Measurements from ENCODE around the gene CABP5. TPM values are rescaled to one million over a fixed set of nuclear protein-coding genes. Genes with fewer than 3 reads are reported as not detected.

Gene CABP5
- total and polyA plus RNA-seq, 4 donors: not detected

DNA sequence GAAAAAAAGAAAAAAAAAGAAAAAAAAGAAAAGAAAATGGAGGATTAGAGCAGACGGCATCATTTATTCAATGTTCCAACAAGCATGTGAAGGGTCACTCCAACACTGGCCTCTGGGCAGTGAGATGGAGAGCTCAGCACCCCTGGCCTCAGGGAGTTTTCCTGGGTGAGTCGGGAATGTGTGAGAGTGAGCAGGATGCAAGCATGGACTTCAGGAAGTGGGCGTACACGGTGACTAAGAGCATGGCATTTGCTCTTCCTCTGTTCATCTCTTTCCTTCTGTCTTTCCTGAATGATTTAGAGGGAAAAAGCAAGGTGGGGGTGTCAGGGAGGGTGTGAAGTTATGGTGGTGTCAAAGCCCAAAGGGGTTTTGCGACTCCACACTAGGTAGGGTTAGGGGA, 682 bp upstream of the CABP5 start:
- Histone ChIP-seq H3K4me1 (ENCODE audit: control insufficient read depth in 1 of 2, insufficient read depth in 2 of 2, low read length in 2 of 2) (no peaks in the 10 kb centered on the region), H3K27ac (ENCODE audit: low read depth in 1 of 2, low read length in 2 of 2) (no peak overlapping the region), H3K4me3 (ENCODE audit: low read length in 2 of 2) (no peak overlapping the region), H3K27me3 (ENCODE audit: control insufficient read depth in 1 of 2, insufficient read depth in 2 of 2, low read length in 1 of 2) (no peaks in the 10 kb centered on the region), H3K36me3 (ENCODE audit: control insufficient read depth in 1 of 2, insufficient read depth in 2 of 2, low read length in 1 of 2) (no peaks in the 10 kb centered on the region), H3K9me3 (ENCODE audit: control insufficient read depth, low read length) (no peaks in the 10 kb centered on the region)
- intact Hi-C loops (cut with DNase I): no loop called here
- WGBS, 2 donors: 83 to 88% methylated on average over 5 of the region's 5 CpGs
- no peak for DNase-seq
- ATAC-seq (ENCODE audit: low FRiP score): no peak

DNA sequence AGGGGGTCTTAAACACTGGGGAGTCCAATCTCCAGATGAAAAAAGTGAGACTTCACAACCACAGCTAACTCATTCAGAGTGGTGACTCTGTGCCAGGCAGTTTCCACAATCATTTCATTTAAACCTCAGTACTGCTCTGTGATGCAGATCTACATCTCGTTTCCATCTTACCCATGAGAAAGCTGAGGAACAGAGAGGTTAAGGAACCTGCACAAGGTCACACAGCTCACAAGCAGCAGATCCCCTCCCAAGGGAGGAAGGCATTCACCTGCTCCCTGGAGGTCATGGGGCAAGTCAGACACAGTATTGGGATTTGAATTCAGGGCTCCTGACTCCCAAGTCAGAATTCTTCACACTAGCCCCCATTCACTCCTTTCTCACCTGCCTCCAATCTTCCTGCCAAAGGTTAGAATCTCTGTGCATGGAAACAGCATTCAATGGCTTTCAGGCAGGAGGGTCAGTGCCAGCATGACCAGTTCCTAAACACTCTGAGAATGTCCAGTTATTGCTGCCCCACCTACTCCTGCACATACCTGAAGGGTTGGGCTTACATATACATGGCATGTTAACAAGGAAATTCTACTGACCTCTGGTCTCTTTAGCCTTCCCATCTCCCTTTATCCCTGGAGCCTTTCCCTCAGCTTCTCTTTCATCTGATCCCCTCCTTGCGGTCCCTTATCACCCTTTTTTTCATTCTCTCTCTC, 1.9 kb downstream of the CABP5 start:
- H3K4me1 ChIP-seq (ENCODE audit: control insufficient read depth in 1 of 2, insufficient read depth in 2 of 2, low read length in 2 of 2): no peaks in the 10 kb centered on the region
- H3K9me3 ChIP-seq (ENCODE audit: control insufficient read depth, low read length): no peaks in the 10 kb centered on the region
- no peaks in the 10 kb centered on the region for H3K36me3 ChIP-seq (ENCODE audit: control insufficient read depth in 1 of 2, insufficient read depth in 2 of 2, low read length in 1 of 2)
- H3K27me3 ChIP-seq (ENCODE audit: control insufficient read depth in 1 of 2, insufficient read depth in 2 of 2, low read length in 1 of 2): no peaks in the 10 kb centered on the region
- intact Hi-C loops (cut with DNase I): no loop called here
- 55% methylated on average over 2 of the region's 2 CpGs for WGBS, 2 donors
- DNase-seq (no peak), ATAC-seq (ENCODE audit: low FRiP score) (no peak)
- H3K27ac ChIP-seq (ENCODE audit: low read depth in 1 of 2, low read length in 2 of 2): no peak overlapping the region
- no peak overlapping the region for H3K4me3 ChIP-seq (ENCODE audit: low read length in 2 of 2)

DNA sequence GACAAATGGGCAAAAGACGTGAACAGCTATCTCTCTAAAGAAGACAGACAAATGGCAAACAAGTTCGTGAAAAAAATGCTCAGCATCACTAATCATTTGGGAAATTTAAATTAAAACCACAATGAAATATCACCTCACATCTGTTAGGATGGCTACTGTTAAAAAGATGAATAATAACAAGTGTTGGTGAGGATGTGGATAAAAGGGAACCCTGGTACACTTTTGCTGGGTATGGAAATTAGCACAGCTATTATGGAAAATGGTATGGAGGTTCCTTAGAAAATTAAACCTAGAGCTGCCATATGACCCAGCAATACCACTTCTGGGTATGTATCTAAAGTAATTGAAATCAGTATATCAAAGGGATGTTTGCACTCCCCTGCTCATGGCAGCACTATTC, 7.1 kb downstream of the CABP5 start:
- Histone ChIP-seq H3K4me3 (ENCODE audit: low read length in 2 of 2) (no peak overlapping the region), H3K9me3 (ENCODE audit: control insufficient read depth, low read length) (no peaks in the 10 kb centered on the region), H3K36me3 (ENCODE audit: control insufficient read depth in 1 of 2, insufficient read depth in 2 of 2, low read length in 1 of 2) (no peaks in the 10 kb centered on the region), H3K4me1 (ENCODE audit: control insufficient read depth in 1 of 2, insufficient read depth in 2 of 2, low read length in 2 of 2) (no peaks in the 10 kb centered on the region), H3K27ac (ENCODE audit: low read depth in 1 of 2, low read length in 2 of 2) (no peak overlapping the region), H3K27me3 (ENCODE audit: control insufficient read depth in 1 of 2, insufficient read depth in 2 of 2, low read length in 1 of 2) (no peaks in the 10 kb centered on the region)
- ATAC-seq (ENCODE audit: low FRiP score) (no peak), DNase-seq (no peak)
- 90% methylated on average over 2 of the region's 2 CpGs for WGBS, 2 donors
- intact Hi-C loops (cut with DNase I): no loop called here

DNA sequence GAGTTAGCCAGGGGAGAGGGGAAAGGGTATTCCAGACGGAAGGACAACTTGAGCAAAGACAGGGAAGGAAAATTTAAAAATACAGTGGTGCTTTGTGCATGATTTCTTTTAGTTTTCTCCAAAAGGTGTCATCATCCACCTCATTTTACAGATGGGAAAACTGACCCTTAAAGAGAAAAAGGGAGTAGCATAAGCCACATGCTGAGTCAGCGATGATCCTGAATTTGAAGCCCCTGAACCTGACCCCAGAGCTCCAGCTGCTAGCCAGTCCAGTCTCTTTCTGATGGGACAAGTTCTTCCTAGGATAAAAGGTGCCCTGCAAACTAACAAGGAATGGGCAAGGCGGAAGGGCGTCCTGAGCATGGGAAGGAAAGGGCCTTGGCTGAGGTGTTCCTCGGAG, 10.3 kb downstream of the CABP5 start:
- 65 to 71% methylated on average over 5 of the region's 5 CpGs for WGBS, 2 donors
- Histone ChIP-seq H3K4me1 (ENCODE audit: control insufficient read depth in 1 of 2, insufficient read depth in 2 of 2, low read length in 2 of 2) (no peaks in the 10 kb centered on the region), H3K27ac (ENCODE audit: low read depth in 1 of 2, low read length in 2 of 2) (no peak overlapping the region), H3K36me3 (ENCODE audit: control insufficient read depth in 1 of 2, insufficient read depth in 2 of 2, low read length in 1 of 2) (no peaks in the 10 kb centered on the region), H3K4me3 (ENCODE audit: low read length in 2 of 2) (no peak overlapping the region), H3K27me3 (ENCODE audit: control insufficient read depth in 1 of 2, insufficient read depth in 2 of 2, low read length in 1 of 2) (no peaks in the 10 kb centered on the region), H3K9me3 (ENCODE audit: control insufficient read depth, low read length) (no peaks in the 10 kb centered on the region)
- intact Hi-C loops (cut with DNase I): no loop called here
- no peak for DNase-seq
- ATAC-seq (ENCODE audit: low FRiP score): no peak

DNA sequence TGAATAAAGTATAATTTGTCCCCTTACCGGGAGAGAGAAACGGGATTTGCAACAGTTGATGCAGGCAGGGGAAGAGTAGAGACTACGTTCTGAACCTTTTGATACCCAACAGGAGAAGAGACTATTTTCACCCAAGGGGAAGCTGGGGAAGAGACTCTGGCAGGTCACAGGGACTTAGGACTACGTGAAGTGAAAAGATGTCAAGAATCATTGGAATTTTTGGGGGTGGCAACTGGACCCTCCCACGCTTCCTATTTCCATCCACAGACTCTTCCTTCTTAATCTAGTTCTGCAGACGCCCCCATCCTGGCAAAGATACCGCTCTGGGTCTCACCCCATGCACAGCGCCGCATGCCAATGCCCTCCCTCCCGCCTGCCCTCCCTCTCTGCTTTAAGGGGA, 13.8 kb downstream of the CABP5 start:
- no peaks in the 10 kb centered on the region for H3K4me1 ChIP-seq (ENCODE audit: control insufficient read depth in 1 of 2, insufficient read depth in 2 of 2, low read length in 2 of 2)
- H3K4me3 ChIP-seq (ENCODE audit: low read length in 2 of 2): no peak overlapping the region
- DNase-seq (no peak), ATAC-seq (ENCODE audit: low FRiP score) (no peak)
- intact Hi-C loops (cut with DNase I): no loop called here
- H3K9me3 ChIP-seq (ENCODE audit: control insufficient read depth, low read length): no peaks in the 10 kb centered on the region
- H3K36me3 ChIP-seq (ENCODE audit: control insufficient read depth in 1 of 2, insufficient read depth in 2 of 2, low read length in 1 of 2): no peaks in the 10 kb centered on the region
- WGBS, 2 donors: 56 to 59% methylated on average over 10 of the region's 10 CpGs
- no peak overlapping the region for H3K27ac ChIP-seq (ENCODE audit: low read depth in 1 of 2, low read length in 2 of 2)
- no peaks in the 10 kb centered on the region for H3K27me3 ChIP-seq (ENCODE audit: control insufficient read depth in 1 of 2, insufficient read depth in 2 of 2, low read length in 1 of 2)

DNA sequence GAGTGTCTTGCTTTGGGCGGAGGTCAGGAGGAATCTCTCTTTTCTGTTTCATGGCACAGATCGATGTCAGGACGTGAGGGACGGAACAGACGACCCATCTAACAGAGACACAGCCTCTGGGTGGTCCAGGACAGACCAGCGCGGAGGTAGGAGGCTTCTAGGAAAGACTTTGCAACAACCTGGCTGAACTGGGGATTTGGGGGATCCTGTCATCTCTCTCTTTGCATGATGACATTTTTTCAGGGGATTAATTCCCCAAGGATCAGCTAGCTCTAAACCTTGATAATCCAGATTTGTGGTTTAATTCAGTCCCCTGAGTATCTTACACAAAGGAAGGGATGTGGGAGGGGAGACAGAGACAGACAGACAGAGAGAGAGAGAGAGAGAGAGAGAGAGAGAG, 14.4 kb downstream of the CABP5 start:
- Histone ChIP-seq H3K27me3 (ENCODE audit: control insufficient read depth in 1 of 2, insufficient read depth in 2 of 2, low read length in 1 of 2) (no peaks in the 10 kb centered on the region), H3K27ac (ENCODE audit: low read depth in 1 of 2, low read length in 2 of 2) (no peak overlapping the region), H3K36me3 (ENCODE audit: control insufficient read depth in 1 of 2, insufficient read depth in 2 of 2, low read length in 1 of 2) (no peaks in the 10 kb centered on the region), H3K4me1 (ENCODE audit: control insufficient read depth in 1 of 2, insufficient read depth in 2 of 2, low read length in 2 of 2) (no peaks in the 10 kb centered on the region), H3K9me3 (ENCODE audit: control insufficient read depth, low read length) (no peaks in the 10 kb centered on the region), H3K4me3 (ENCODE audit: low read length in 2 of 2) (no peak overlapping the region)
- no peak for DNase-seq
- intact Hi-C loops (cut with DNase I): no loop called here
- ATAC-seq (ENCODE audit: low FRiP score): no peak
- 76 to 83% methylated on average over 7 of the region's 7 CpGs for WGBS, 2 donors

DNA sequence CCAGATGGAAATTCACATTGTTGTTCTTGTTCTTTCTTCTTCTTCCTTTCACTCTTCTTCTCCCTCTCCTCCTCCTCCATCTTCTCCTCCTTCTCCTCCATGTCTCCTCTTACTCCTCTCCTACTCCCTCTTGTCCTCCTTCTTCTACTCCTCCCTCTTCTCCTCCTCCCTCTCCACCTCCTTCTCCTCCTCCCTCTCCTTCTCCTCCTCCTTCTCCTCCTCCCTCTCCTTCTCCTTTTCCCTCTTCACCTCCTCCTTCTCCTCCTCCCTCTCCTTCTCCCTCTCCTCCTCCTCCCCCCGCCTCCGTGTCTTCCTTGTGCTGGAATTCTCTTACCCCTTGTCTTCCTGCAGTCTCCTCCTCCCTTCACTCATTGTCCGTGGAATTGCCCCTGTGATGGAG, 18.4 kb downstream of the CABP5 start:
- intact Hi-C loops (cut with DNase I): no loop called here
- no peaks in the 10 kb centered on the region for H3K9me3 ChIP-seq (ENCODE audit: control insufficient read depth, low read length)
- H3K27ac ChIP-seq (ENCODE audit: low read depth in 1 of 2, low read length in 2 of 2): no peak overlapping the region
- WGBS, 2 donors: 72 to 81% methylated on average over 3 of the region's 3 CpGs
- ATAC-seq (ENCODE audit: low FRiP score) (no peak), DNase-seq (no peak)
- no peaks in the 10 kb centered on the region for H3K27me3 ChIP-seq (ENCODE audit: control insufficient read depth in 1 of 2, insufficient read depth in 2 of 2, low read length in 1 of 2)
- no peak overlapping the region for H3K4me3 ChIP-seq (ENCODE audit: low read length in 2 of 2)
- H3K4me1 ChIP-seq (ENCODE audit: control insufficient read depth in 1 of 2, insufficient read depth in 2 of 2, low read length in 2 of 2): no peaks in the 10 kb centered on the region
- no peaks in the 10 kb centered on the region for H3K36me3 ChIP-seq (ENCODE audit: control insufficient read depth in 1 of 2, insufficient read depth in 2 of 2, low read length in 1 of 2)

DNA sequence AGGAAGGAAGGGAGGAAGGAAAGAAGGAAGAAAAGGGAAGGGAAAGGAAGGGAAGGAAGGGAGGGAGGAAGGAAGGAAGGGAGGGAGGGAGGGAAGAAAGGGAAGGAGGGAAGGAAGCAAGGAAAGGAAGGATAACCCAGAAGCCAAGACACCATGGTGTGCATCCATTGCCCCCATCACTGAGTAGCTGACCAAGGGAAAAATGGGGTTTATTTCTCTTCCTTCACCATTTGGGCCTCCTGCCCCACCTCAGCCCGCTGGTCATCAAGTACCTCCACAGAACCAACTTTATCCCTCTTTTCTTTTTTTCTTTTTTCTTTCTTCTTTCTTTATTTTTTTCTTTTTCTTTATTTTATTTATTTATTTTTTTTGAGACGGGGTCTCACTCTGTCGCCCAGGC, 20.4 kb downstream of the CABP5 start:
- DNase-seq (no peak), ATAC-seq (ENCODE audit: low FRiP score) (no peak)
- Histone ChIP-seq H3K4me1 (ENCODE audit: control insufficient read depth in 1 of 2, insufficient read depth in 2 of 2, low read length in 2 of 2) (no peaks in the 10 kb centered on the region), H3K9me3 (ENCODE audit: control insufficient read depth, low read length) (no peaks in the 10 kb centered on the region), H3K36me3 (ENCODE audit: control insufficient read depth in 1 of 2, insufficient read depth in 2 of 2, low read length in 1 of 2) (no peaks in the 10 kb centered on the region), H3K27ac (ENCODE audit: low read depth in 1 of 2, low read length in 2 of 2) (no peak overlapping the region), H3K27me3 (ENCODE audit: control insufficient read depth in 1 of 2, insufficient read depth in 2 of 2, low read length in 1 of 2) (no peaks in the 10 kb centered on the region), H3K4me3 (ENCODE audit: low read length in 2 of 2) (no peak overlapping the region)
- 91 to 97% methylated on average over 3 of the region's 3 CpGs for WGBS, 2 donors
- intact Hi-C loops (cut with DNase I): no loop called here

DNA sequence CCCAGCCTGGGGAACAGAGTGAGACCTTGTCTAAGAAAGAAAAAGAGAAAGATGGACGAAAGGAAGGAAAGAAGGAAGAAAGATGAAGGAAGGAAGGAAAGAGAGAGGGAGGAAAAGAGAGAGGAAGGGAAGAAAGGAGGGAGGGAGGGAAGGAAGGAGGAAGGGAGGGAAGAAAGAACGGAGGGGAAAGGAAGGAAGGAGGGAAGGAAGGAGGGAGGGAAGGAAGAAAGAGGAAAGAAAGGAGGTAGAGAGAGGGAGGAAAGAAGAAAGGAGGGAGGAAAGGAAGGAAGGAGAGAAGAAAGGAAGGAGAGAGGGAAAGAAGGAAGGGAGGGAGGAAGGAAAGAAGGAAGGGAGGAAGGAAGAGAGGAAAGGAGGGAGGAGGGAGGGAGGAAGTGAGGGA, 20.9 kb downstream of the CABP5 start:
- 57 to 64% methylated on average over 2 of the region's 2 CpGs for WGBS, 2 donors
- no peaks in the 10 kb centered on the region for H3K4me1 ChIP-seq (ENCODE audit: control insufficient read depth in 1 of 2, insufficient read depth in 2 of 2, low read length in 2 of 2)
- no peaks in the 10 kb centered on the region for H3K36me3 ChIP-seq (ENCODE audit: control insufficient read depth in 1 of 2, insufficient read depth in 2 of 2, low read length in 1 of 2)
- no peak for DNase-seq
- no peak for ATAC-seq (ENCODE audit: low FRiP score)
- no peak overlapping the region for H3K4me3 ChIP-seq (ENCODE audit: low read length in 2 of 2)
- intact Hi-C loops (cut with DNase I): no loop called here
- H3K9me3 ChIP-seq (ENCODE audit: control insufficient read depth, low read length): no peaks in the 10 kb centered on the region
- H3K27ac ChIP-seq (ENCODE audit: low read depth in 1 of 2, low read length in 2 of 2): no peak overlapping the region
- H3K27me3 ChIP-seq (ENCODE audit: control insufficient read depth in 1 of 2, insufficient read depth in 2 of 2, low read length in 1 of 2): no peaks in the 10 kb centered on the region

All from aorta (tissue), 5 donors.